Astrocyte of the cerebellum (primary cell): ENCODE measurements around the gene AFAP1.

Source experiments
- DNase-seq: peaks from one replicate; pipeline ENCODE4 v3.0.0-alpha.2; 2011; ENCODE audit warnings: low read depth
- H3K4me3 ChIP-seq: 2 replicates; pipeline ENCODE4 v1.5.1; 2011; ENCODE audit warnings: mild to moderate bottlenecking, low read depth, low read length, moderate library complexity
- CTCF ChIP-seq: IDR thresholded peaks from 2 replicates; pipeline ENCODE4 v1.5.1; 2012; ENCODE audit warnings: low read length, low read depth, moderate library complexity, mild to moderate bottlenecking; ENCODE audit errors: missing control alignments
- in situ Hi-C: cut with HindIII; loops from 2 replicates; pipeline ENCODE4 v1.10.0; 2017; ENCODE audit warnings: low sequenced_read_pairs

AFAP1 gene

GRCh38 chr4:7898385-7898784 is 41.3 kb downstream of the AFAP1 start:
- no peak for TF ChIP-seq CTCF
- no peak for DNase-seq
- in situ Hi-C loops = no loop called here
- H3K4me3 ChIP-seq = no peak overlapping the region

GRCh38 chr4:7897811-7898210 is 41.9 kb downstream of the AFAP1 start:
- in situ Hi-C loops = no loop called here
- H3K4me3 ChIP-seq = no peak overlapping the region
- DNase-seq = no peak
- no peak for TF ChIP-seq CTCF

- TF ChIP-seq CTCF = no peak
- H3K4me3 ChIP-seq = no peak overlapping the region
- DNase-seq = no peak
- in situ Hi-C loops = no loop called here
Observed at GRCh38 chr4:7894677-7895181, 44.9 kb downstream of the AFAP1 start.

GRCh38 chr4:7894098-7894676 is 45.5 kb downstream of the AFAP1 start:
- in situ Hi-C loops = no loop called here
- no peak for TF ChIP-seq CTCF
- no peak overlapping the region for H3K4me3 ChIP-seq
- DNase-seq = no peak

GRCh38 chr4:7893539-7893938 is 46.1 kb downstream of the AFAP1 start:
- in situ Hi-C loops = no loop called here
- TF ChIP-seq CTCF = no peak
- no peak for DNase-seq
- H3K4me3 ChIP-seq = no peak overlapping the region

- no peak overlapping the region for H3K4me3 ChIP-seq
- DNase-seq = peak; percentile 92
- TF ChIP-seq CTCF = no peak
- in situ Hi-C loops = no loop called here
Observed at GRCh38 chr4:7892212-7893019, 47.2 kb downstream of the AFAP1 start.
